IPS DF 6.9 (cell line): ENCODE data around the gene DMXL1.
"Not testable (repeated sequence)": the region's sequence is repeated elsewhere in the genome, so short reads cannot be mapped to it uniquely, and the experiment has no call there.

Source experiments
- DNase-seq: peaks from one replicate; pipeline ENCODE4 v3.0.0-alpha.2; 2013; ENCODE audit warnings: low read depth, low spot score
- H3K27ac ChIP-seq: one replicate; pipeline ENCODE4 v1.5.1; 2013; ENCODE audit warnings: low read length, control low read depth
- H3K27me3 ChIP-seq: 2 replicates; pipeline ENCODE4 v1.6.1; 2013; ENCODE audit warnings: mild to moderate bottlenecking, low read length; ENCODE audit not compliant: control insufficient read depth, insufficient read depth
- H3K36me3 ChIP-seq: 2 replicates; pipeline ENCODE4 v1.6.1; 2013; ENCODE audit warnings: low read length; ENCODE audit not compliant: control insufficient read depth, insufficient read depth
- H3K4me1 ChIP-seq: 2 replicates; pipeline ENCODE4 v1.6.1; 2013; ENCODE audit warnings: low read length; ENCODE audit not compliant: control insufficient read depth, insufficient read depth
- H3K4me3 ChIP-seq: 2 replicates; pipeline ENCODE4 v1.5.1; 2013; ENCODE audit warnings: mild to moderate bottlenecking, low read length
- H3K9me3 ChIP-seq: 2 replicates; pipeline ENCODE4 v1.6.1; 2013; ENCODE audit warnings: low read length, inconsistent platforms; ENCODE audit not compliant: control insufficient read depth, insufficient read depth
- WGBS: extraction: QIAGEN DNeasy Blood & Tissue Kit; methylation state at CpG from one replicate; pipeline ENCODE4 v1.1.7; 2013; ENCODE audit warnings: mixed read lengths, missing lambda C conversion rate; ENCODE audit not compliant: insufficient read length, insufficient coverage; 5-methylcytosine and 5-hydroxymethylcytosine counted together

The DMXL1 gene

DNA sequence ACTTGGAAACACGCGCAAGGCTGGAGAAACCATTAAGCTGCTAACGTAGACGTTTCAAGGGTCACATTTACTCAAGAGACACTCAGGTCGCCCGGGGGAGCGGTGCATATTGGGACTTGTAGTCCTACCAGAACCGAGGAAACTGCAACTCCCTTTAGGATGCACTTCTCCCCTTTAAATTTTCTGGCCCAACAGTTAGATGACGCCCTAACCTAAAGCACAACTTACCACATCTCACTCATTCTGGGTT is 384 bp upstream of the DMXL1 start:
- Histone ChIP-seq H3K9me3 (no peaks in the 10 kb centered on the region), H3K27ac (no peak overlapping the region), H3K36me3 (no peaks in the 10 kb centered on the region), H3K27me3 (no peaks in the 10 kb centered on the region), H3K4me1 (0 out of 2 replicates have a peak, but pooled peaks cover 1% of the 10 kb centered on the region), H3K4me3 (peak overlapping the region; percentile 63; the same call in 1 of the 2 replicates)
- WGBS, result no CpG with 5 or more reads among the region's 9 CpGs
- DNase-seq, result no peak

DNA sequence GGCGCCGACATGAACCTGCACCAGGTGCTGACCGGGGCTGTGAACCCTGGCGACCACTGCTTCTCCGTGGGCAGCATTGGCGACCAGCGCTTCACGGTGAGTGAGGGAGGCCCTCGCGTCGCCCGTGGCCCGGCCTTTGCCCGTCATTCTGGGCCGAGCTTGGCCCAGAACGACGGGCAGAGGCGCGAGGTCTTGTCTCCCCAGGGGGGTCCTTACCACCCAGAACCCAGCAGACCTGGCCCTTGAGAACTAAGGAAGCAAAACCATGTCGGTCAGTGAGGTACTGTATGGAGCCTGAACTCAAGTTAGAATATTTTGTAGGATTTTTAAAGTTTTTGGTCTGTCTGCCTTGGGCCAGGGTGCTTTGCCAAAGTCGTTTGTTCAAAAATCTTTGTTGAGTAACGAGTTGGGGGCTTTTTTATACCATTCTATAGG is 691 bp downstream of the DMXL1 start:
- H3K4me3 ChIP-seq, result peak overlapping the region; percentile 91
- no peak overlapping the region for H3K27ac ChIP-seq
- H3K4me1 ChIP-seq, result 0 out of 2 replicates have a peak, but pooled peaks cover 1% of the 10 kb centered on the region
- DNase-seq, result no peak
- no peaks in the 10 kb centered on the region for H3K36me3 ChIP-seq
- no peaks in the 10 kb centered on the region for H3K9me3 ChIP-seq
- WGBS, result no CpG with 5 or more reads among the region's 22 CpGs
- H3K27me3 ChIP-seq, result no peaks in the 10 kb centered on the region

GRCh38 chr5:119072496-119072895 is 1.6 kb downstream of the DMXL1 start:
- H3K9me3 ChIP-seq, result no peaks in the 10 kb centered on the region
- H3K27me3 ChIP-seq, result no peaks in the 10 kb centered on the region
- no CpG with 5 or more reads among the region's 2 CpGs for WGBS
- H3K4me3 ChIP-seq, result no peak overlapping the region
- 0 out of 2 replicates have a peak, but pooled peaks cover 1% of the 10 kb centered on the region for H3K4me1 ChIP-seq
- DNase-seq, result no peak
- H3K36me3 ChIP-seq, result no peaks in the 10 kb centered on the region
- no peak overlapping the region for H3K27ac ChIP-seq

GRCh38 chr5:119073746-119074337 is 3.0 kb downstream of the DMXL1 start:
- not testable (repeated sequence) for DNase-seq, H3K27me3 ChIP-seq, H3K4me3 ChIP-seq, H3K27ac ChIP-seq, H3K9me3 ChIP-seq, H3K4me1 ChIP-seq, H3K36me3 ChIP-seq
- WGBS, result no CpG with 5 or more reads among the region's 9 CpGs

DNA sequence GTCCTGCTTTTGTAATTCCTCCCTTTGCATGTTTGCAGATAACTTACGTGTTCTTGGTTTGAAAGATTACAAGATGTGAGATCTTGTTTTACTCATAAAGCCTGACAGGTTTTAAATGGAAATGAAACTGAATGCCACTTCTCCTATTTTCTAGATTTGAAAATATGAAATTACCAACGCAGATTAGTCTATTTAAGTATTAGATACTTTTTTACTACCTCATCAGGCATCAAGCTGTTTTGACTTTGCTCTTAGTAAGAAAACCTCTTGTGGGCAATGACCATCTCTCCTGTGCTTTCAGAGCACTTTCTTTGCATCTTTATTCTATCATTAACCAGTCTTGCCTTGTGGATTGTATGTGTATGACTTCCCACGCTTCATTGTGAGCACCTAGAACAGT is 3.5 kb downstream of the DMXL1 start:
- Histone ChIP-seq H3K4me3 (no peak overlapping the region), H3K27me3 (no peaks in the 10 kb centered on the region), H3K36me3 (no peaks in the 10 kb centered on the region), H3K4me1 (0 out of 2 replicates have a peak, but pooled peaks cover 1% of the 10 kb centered on the region), H3K27ac (no peak overlapping the region), H3K9me3 (no peaks in the 10 kb centered on the region)
- WGBS, result no CpG with 5 or more reads among the region's 3 CpGs
- DNase-seq, result no peak

DNA sequence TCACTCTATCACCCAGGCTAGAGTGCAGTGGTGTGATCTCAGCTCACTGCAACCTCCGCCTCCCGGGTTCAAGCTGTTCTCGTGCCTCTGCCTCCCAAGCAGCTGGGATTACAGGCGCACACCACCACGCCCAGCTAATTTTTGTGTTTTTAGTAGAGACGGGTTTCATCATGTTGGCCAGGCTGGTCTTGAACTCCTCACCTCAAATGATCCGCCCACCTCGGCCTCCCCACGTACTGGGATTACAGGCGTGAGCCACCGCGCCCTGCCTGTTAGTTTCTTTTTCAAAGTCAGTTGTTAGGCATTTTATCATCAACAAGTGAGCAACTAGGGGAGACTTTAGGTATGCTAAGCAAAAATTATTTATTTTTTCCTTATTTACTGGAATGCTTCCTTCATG is 4.4 kb downstream of the DMXL1 start:
- H3K27me3 ChIP-seq, H3K4me3 ChIP-seq, H3K4me1 ChIP-seq, H3K27ac ChIP-seq, H3K9me3 ChIP-seq, H3K36me3 ChIP-seq, DNase-seq: not testable (repeated sequence)
- no CpG with 5 or more reads among the region's 12 CpGs for WGBS

DNA sequence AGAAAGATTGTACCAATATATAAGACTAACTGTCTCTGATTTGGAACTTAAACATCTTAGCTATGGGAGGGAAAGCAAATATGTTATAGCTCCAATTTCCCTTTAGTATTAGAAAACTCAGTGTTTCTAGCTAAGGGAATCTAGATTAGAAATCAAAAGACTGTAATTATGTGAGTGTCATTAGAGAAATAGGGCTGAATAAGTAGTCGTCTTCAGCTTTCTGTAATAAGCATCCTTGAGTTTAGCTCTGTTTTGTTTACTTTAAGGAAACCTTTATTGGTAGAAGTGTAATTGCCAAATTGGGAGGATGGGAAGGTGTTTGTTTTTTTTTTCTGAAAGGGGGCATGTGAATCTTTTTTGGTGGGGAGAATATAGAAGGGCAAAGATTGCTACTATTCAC is 5.2 kb downstream of the DMXL1 start:
- Histone ChIP-seq H3K9me3 (no peaks in the 10 kb centered on the region), H3K27ac (no peak overlapping the region), H3K4me3 (no peak overlapping the region), H3K27me3 (no peaks in the 10 kb centered on the region), H3K4me1 (peaks cover 3% of the 10 kb centered on the region; the same call in 1 of the 2 replicates), H3K36me3 (no peaks in the 10 kb centered on the region)
- WGBS, result no CpG with 5 or more reads among the region's 1 CpG
- DNase-seq, result no peak

DNA sequence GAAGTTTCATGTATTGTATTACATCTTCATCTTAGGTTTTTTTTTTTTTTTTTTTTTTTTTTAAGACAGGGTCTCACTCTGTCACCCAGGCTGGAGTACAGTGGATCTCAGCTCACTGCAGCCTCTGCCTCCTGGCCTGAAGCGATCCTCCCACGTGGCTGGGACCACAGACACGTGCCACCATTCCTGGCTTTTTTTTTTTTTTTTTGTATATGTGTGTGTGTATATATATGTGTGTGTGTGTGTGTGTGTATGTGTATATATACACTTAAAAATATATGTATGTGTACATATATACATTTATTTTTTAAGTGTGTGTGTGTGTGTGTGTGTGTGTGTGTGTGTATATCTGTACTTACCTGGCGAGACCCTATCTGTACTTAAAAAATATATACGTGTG is 6.6 kb downstream of the DMXL1 start:
- no CpG with 5 or more reads among the region's 5 CpGs for WGBS
- no peaks in the 10 kb centered on the region for H3K9me3 ChIP-seq
- H3K4me1 ChIP-seq, result peaks cover 4% of the 10 kb centered on the region; the same call in 1 of the 2 replicates
- H3K4me3 ChIP-seq, result no peak overlapping the region
- no peak for DNase-seq
- no peaks in the 10 kb centered on the region for H3K36me3 ChIP-seq
- no peaks in the 10 kb centered on the region for H3K27me3 ChIP-seq
- no peak overlapping the region for H3K27ac ChIP-seq

DNA sequence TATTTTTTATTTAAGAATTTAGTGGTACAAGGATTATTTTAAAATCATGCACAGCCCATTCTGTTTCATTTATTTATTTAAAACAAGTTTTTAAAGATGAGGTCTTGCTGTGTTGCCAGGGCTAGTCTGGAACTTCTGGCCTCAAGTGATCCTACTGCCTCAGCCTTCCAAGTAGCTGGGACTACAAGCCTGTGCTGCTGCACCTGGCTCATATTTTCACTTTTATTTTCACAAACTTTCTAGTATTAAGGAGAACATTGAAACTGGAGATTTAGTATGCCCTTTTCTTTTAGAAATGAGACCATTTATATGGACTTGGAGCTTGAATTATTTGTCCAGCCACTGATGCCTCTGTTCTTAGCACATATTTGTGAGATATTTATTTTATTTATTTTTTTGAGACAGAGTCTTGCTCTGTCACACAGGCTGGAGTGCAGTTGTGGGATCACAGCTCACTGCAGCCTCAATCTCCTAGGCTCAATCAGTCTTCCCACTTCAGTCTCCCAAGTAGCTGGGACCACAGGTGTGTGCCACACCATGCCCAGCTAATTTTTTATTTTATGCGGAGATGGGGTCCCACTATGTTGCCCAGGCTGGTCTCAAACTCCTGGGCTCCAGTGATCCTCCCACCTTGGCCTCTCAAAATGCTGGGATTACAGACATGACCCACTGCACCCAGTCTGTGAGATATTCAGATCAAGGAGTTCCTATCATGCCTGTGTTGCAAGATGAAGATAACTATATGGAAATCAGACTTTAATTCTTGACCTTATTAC is 7.4 kb downstream of the DMXL1 start:
- DNase-seq, result no peak
- no peaks in the 10 kb centered on the region for H3K9me3 ChIP-seq
- no peaks in the 10 kb centered on the region for H3K36me3 ChIP-seq
- no peak overlapping the region for H3K4me3 ChIP-seq
- peaks cover 3% of the 10 kb centered on the region; the same call in 1 of the 2 replicates for H3K4me1 ChIP-seq
- no peaks in the 10 kb centered on the region for H3K27me3 ChIP-seq
- WGBS, result no CpG with 5 or more reads among the region's 1 CpG
- H3K27ac ChIP-seq, result no peak overlapping the region

DNA sequence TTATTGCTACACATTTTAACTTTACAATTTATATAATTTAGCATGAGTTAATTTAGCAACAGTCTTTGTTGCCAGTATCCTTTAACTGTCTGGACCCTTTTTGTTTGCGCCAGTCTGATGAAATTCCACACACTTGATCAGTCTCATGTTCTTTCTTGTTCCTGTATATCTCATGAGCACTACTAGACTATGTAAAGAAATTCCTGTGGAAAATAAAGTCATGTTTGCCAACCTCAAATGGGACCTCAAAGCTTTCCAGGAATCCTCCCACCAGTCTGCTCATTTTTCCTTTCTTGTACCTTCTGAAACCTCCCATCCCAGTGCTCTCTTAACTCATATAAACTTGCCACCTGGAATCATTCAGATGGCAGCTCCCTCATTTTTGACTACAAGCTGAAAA is 8.0 kb downstream of the DMXL1 start:
- Histone ChIP-seq H3K9me3 (no peaks in the 10 kb centered on the region), H3K27ac (peak overlapping the region; percentile 42), H3K27me3 (no peaks in the 10 kb centered on the region), H3K4me1 (peaks cover 3% of the 10 kb centered on the region; the same call in 1 of the 2 replicates), H3K4me3 (no peak overlapping the region), H3K36me3 (no peaks in the 10 kb centered on the region)
- no CpG with 5 or more reads among the region's 1 CpG for WGBS
- no peak for DNase-seq
